Loucy (cell line): Measurements from ENCODE around the gene GPR39.

Experiments used
- H2AFZ ChIP-seq: fragments of 200-600 bp; sonication (generic); 2 replicates; pipeline ENCODE4 v1.6.0; 2016; ENCODE audit warnings: antibody characterized with exemption, mild to moderate bottlenecking, low read length, moderate library complexity
- H3F3A ChIP-seq: fragments of 200-600 bp; 2 replicates; pipeline ENCODE4 v1.6.0; 2016; ENCODE audit warnings: antibody characterized with exemption, low read depth, mild to moderate bottlenecking
- H3K27me3 ChIP-seq: fragments of 200-600 bp; sonication (generic); 2 replicates; pipeline ENCODE4 v1.6.1; 2014; ENCODE audit warnings: low read length, mild to moderate bottlenecking; ENCODE audit not compliant: insufficient read depth, poor library complexity, severe bottlenecking
- H3K36me3 ChIP-seq: fragments of 200-600 bp; sonication (generic); 2 replicates; pipeline ENCODE4 v1.6.1; 2016; ENCODE audit warnings: low read length; ENCODE audit not compliant: insufficient read depth
- H3K4me1 ChIP-seq: fragments of 200-600 bp; sonication (generic); 2 replicates; pipeline ENCODE4 v1.5.1; 2014; ENCODE audit warnings: low read length, mild to moderate bottlenecking; ENCODE audit not compliant: insufficient read depth, poor library complexity, severe bottlenecking
- H3K4me2 ChIP-seq: fragments of 200-600 bp; sonication (generic); 2 replicates; pipeline ENCODE4 v1.6.0; 2014; ENCODE audit warnings: antibody characterized with exemption, low read length, low read depth, mild to moderate bottlenecking; ENCODE audit not compliant: poor library complexity, severe bottlenecking
- H3K4me3 ChIP-seq: fragments of 200-600 bp; sonication (generic); 2 replicates; pipeline ENCODE4 v1.5.1; 2014; ENCODE audit warnings: low read length, mild to moderate bottlenecking, mixed read lengths; ENCODE audit not compliant: poor library complexity, severe bottlenecking
- H3K79me2 ChIP-seq: fragments of 200-600 bp; sonication (generic); 2 replicates; pipeline ENCODE4 v1.6.1; 2014; ENCODE audit warnings: low read length; ENCODE audit not compliant: insufficient read depth
- H3K9ac ChIP-seq: fragments of 200-600 bp; sonication (generic); 2 replicates; pipeline ENCODE4 v1.6.0; 2014; ENCODE audit warnings: mild to moderate bottlenecking, low read depth, low read length, moderate library complexity; ENCODE audit not compliant: poor library complexity, severe bottlenecking
- H3K9me2 ChIP-seq: fragments of 200-600 bp; sonication (generic); replicated peaks from 2 replicates; pipeline ENCODE4 v1.6.1; 2016; ENCODE audit warnings: low read depth, low read length, mixed read lengths
- H3K9me3 ChIP-seq: fragments of 200-600 bp; sonication (generic); 2 replicates; pipeline ENCODE4 v1.6.1; 2014; ENCODE audit warnings: mild to moderate bottlenecking, antibody characterized with exemption, low read length, low read depth; ENCODE audit not compliant: insufficient read depth
- H4K20me1 ChIP-seq: fragments of 200-600 bp; sonication (generic); 2 replicates; pipeline ENCODE4 v1.6.0; 2014; ENCODE audit warnings: antibody characterized with exemption, low read length, mild to moderate bottlenecking; ENCODE audit not compliant: insufficient read depth, poor library complexity, severe bottlenecking
- CTCF ChIP-seq: fragments of 200-600 bp; sonication (generic); conservative IDR thresholded peaks from 2 replicates; pipeline ENCODE4 v1.5.1; 2014; ENCODE audit warnings: mild to moderate bottlenecking, antibody characterized with exemption, low read length
- EZH2phosphoT487 ChIP-seq: fragments of 200-600 bp; IDR thresholded peaks from 2 replicates; pipeline ENCODE4 v1.6.1; 2018; ENCODE audit warnings: antibody characterized with exemption, mild to moderate bottlenecking, moderate library complexity, borderline replicate concordance

The GPR39 gene

DNA sequence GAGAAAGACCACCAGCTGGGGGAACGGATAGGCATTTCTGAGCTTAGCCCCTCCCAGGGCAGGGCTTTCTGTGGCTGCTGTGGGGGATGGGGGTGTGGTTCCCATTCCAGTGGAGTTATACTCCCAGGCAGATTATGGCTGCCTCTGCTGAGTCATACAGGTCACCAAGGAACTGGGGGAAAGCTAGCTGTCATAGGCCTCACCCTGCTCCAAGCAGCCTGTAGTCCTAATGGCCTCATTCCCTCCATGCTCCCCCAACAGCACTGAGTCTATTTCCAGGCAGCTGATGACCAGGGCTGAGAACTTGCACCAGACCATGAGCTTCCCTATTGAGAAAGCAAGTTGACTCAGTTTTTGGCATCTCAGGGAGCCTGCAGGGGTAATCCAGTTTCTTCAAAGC lies 87.1 kb downstream of the GPR39 start:
- Histone ChIP-seq H3K9me2 (no peaks in the 10 kb centered on the region), H3K4me2 (no peak overlapping the region), H3K79me2 (no peaks in the 10 kb centered on the region), H4K20me1 (no peaks in the 10 kb centered on the region), H3K4me1 (no peaks in the 10 kb centered on the region), H3K9me3 (peaks cover 8% of the 10 kb centered on the region; the same call in 1 of the 2 replicates), H3K27me3 (no peaks in the 10 kb centered on the region), H3K36me3 (no peaks in the 10 kb centered on the region), H2AFZ (no peak overlapping the region), H3K9ac (no peak overlapping the region), H3F3A (no peaks in the 10 kb centered on the region), H3K4me3 (no peak overlapping the region)
- TF ChIP-seq CTCF (no peak), EZH2phosphoT487 (no peak)

GRCh38 chr2:132515010-132515409 lies 98.4 kb downstream of the GPR39 start:
- no peak for TF ChIP-seq CTCF
- TF ChIP-seq EZH2phosphoT487, result no peak
- H3K9me2 ChIP-seq, result no peaks in the 10 kb centered on the region
- H3F3A ChIP-seq, result no peaks in the 10 kb centered on the region
- H4K20me1 ChIP-seq, result no peaks in the 10 kb centered on the region
- no peak overlapping the region for H3K4me3 ChIP-seq
- no peaks in the 10 kb centered on the region for H3K4me1 ChIP-seq
- H3K79me2 ChIP-seq, result no peaks in the 10 kb centered on the region
- H2AFZ ChIP-seq, result no peak overlapping the region
- H3K27me3 ChIP-seq, result no peaks in the 10 kb centered on the region
- H3K9me3 ChIP-seq, result no peaks in the 10 kb centered on the region
- no peaks in the 10 kb centered on the region for H3K36me3 ChIP-seq
- H3K4me2 ChIP-seq, result no peak overlapping the region
- no peak overlapping the region for H3K9ac ChIP-seq

DNA sequence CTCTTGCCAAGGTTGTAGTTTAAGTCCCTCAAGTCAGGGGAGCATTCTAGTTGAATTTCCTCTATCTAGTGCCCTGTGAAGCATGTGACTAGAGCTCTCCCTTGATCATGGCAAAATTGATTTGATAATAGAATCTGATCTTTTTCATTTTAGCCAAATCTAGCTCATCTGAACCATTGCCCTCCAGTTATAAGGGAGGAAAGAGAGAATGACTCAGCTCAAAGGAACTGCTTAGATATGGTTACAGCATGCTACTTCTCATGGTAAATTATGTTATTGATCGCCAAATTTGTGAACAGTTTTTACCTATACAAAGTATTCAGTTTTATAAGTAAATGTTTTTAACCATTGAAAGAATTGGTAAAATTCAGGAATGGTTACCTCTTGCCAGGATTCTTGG lies 100.8 kb downstream of the GPR39 start:
- no peaks in the 10 kb centered on the region for H3K27me3 ChIP-seq
- H3K36me3 ChIP-seq, result no peaks in the 10 kb centered on the region
- H2AFZ ChIP-seq, result no peak overlapping the region
- H3K9me2 ChIP-seq, result no peaks in the 10 kb centered on the region
- TF ChIP-seq CTCF, result no peak
- no peak for TF ChIP-seq EZH2phosphoT487
- H3K9me3 ChIP-seq, result no peaks in the 10 kb centered on the region
- H3K9ac ChIP-seq, result no peak overlapping the region
- no peaks in the 10 kb centered on the region for H3K4me1 ChIP-seq
- no peak overlapping the region for H3K4me3 ChIP-seq
- no peaks in the 10 kb centered on the region for H3K79me2 ChIP-seq
- no peak overlapping the region for H3K4me2 ChIP-seq
- H3F3A ChIP-seq, result no peaks in the 10 kb centered on the region
- no peaks in the 10 kb centered on the region for H4K20me1 ChIP-seq
